ENCODE data around the gene PRKCD.

PRKCD gene

GRCh38 chr3:53221345-53221744 is 60.3 kb downstream of the PRKCD start:
- DNase-seq: no peak

GRCh38 chr3:53221827-53222182 is 60.8 kb downstream of the PRKCD start:
- DNase-seq: no peak

DNA sequence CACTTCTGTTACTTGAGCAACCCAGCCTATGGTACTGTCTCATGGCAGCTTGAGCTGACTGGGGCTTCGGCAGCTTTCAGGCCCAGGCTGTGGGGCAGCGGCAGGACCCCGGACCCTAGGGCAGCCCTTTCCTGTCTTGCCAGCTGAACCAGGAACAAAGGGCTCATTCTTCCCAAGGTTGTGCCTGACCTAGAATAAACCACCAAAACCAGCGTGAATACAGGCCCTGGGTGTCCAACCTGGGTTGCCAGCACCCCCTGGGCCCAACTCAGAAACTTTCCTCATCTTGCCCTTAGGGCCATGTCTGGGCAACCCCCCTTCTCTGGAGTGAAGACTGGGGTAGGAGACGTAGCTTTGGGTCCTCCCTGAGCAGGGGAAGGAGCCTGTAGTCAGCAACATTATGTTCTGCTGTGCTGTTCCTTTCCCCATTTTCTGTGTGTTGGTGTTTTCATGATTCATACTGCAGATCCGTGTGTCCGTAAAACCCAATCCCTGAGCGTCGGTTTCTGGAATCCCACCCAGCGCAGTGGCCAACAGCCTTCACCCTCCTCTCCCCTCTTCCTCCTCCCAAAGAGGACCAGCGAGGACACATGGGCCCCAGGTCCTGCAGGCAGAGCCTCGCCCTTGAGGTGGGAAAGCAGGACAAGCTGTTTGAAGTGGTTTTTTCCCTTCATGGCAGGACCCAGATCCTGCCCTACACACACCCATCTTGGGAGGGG is 61.3 kb downstream of the PRKCD start:
- DNase-seq: no peak

DNA sequence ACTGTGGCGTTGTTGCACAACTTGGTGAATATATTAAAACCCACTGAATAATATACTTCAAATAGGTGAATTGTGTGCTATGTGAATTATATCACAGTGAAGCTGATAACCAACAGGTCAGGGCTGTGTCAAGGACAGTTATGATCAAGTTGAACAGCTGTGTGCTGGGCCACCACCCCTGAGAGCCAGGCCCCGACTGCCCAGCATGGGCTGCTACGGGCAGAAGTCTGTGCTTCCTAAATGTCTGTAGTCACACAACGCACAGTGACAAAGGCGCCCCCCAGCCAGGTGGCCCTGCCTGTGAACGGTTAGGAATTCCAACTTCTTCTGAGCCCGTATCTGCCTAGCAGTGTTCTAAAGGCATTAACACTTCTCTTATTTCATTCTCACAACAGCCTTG is 62.0 kb downstream of the PRKCD start:
- DNase-seq: no peak

- no peak for DNase-seq
These were observed 62.5 kb downstream of the PRKCD start for GRCh38 chr3:53223541-53223966.

DNA sequence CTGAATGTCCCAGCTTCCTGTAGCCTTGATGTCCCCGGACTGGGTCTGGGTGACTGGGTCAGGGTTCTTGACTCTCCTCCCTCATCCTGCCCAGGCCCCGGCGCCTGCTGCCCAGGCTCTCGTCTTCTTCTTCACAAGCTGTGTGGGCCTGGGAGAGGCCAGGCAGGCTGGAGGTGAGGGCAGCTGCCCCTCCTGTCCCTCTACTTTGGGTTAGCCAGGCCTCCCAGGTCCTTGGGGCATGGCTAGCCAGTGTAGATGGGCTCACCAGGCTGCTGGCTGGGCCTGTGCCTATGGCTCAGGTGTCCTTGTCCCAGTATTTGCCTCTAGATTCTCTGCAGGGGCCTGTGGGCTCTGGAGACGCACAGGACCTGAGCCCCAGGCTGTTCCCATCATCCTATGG is 63.0 kb downstream of the PRKCD start:
- no peak for DNase-seq

DNA sequence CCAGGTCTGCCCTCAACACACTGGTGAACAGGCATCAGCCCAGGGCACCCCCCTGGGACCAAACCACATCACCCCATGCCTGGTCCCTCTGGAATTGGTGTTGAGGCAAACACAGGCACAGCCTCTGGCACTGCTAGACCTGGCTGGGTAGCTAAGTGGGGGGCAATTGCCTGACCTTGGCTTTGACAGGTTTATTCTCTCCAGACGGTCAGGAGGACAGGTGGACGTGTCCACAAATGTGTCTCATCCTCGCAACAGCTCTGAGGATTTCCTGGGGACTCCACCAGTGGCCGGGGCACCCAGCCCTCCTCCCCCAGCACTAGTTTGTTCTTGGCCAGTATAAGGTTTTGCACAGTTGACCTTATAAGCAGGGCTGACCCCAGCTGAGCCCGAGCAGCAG is 63.5 kb downstream of the PRKCD start:
- no peak for DNase-seq

GRCh38 chr3:53225181-53225580 is 64.2 kb downstream of the PRKCD start:
- DNase-seq: no peak

GRCh38 chr3:53225651-53226050 is 64.6 kb downstream of the PRKCD start:
- no peak for DNase-seq

DNA sequence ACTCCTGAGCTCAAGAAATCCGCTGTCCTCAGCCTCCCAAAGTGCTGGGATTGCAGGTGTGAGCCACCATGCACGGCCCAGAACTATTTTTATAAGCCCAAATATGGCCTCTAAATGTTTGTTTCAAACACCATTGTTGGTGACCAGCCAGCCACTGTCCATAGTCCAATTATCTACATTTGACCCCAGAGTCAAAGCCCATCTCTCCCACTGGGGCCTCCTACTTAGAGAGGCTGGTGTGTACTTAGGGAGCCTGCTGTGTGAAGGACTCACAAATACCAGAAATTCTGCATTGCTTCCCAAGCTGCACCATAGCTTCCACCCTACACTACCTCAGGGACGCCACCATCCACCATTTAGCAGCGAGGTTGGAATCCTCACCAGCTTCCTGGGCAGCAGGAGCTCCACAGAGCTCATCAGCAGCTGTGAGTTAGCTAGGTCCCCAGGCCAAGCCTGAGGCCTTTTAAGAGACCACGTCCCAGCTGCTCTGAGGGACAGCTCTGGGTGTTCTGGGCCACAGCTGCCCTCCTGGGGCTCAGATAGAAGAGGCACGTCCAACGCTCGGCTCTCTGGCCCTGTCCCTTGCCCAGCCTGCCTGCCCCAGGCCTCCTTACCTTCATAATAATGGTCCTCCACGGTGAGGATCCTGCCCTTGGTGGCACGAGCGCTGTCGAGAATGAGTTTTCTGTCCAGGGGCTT is 65.3 kb downstream of the PRKCD start:
- no peak for DNase-seq

- DNase-seq: no peak
These were observed 65.9 kb downstream of the PRKCD start for GRCh38 chr3:53226841-53227407.

DNA sequence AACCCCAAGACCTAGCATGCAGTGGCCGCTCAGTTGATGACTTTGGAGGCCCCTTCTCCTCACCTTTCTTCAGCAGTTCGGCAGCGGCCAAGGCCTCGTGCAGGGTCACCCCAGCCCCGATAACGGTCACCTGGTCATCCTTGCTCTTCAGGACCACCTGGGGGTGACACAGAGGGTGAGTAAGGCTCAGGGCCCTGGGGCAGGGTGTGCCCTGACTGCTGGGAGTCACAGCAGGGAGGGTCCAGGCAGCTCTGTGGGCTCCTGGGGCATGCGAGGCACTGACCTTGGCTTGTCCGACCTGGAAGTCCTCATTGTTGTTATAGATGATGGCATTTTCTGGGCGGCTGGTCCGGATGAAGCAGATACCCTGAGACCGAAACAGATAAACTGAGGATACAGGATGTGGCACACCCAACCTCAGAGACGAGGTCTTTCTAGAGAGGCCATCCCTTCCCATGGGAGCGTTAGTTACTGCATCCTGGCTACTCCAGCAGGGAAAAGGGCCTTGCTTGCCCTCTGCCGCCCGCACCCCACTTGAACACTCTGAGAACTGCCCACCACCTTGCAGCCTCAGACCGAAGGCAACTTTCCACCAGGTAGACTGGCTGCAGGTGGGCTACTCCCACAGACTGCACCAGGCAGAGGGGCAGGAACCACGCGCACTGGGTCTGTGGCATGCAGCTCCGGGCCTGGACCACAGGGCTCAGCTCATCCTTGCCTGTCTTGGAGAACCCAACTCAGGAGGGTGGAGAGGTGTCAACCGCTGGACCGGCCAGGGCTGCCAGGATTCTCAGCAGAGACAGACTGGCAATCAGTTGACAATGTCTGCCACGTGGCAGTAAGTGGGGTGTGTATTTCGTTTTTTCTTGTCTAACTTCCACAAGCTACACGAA is 67.2 kb downstream of the PRKCD start:
- no peak for DNase-seq

DNA sequence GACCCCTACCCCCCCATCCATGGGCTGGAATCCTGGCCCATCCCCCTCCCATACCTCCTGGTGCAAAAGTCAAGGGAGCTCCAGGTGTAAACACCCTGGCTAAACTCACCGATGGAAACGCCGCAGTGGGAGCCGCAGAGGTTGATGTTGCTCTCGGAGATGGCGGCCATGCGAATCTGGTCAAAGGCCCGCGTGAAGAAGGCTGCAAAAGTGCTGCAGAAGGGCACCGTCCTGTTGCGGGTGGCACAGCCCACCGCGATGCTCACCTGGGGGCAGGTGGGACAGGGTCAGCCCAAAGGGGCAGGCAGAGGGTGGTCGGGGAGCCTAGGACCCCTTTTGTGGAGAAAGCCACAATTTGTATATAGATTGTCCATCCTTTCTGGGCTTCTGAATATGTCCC is 68.2 kb downstream of the PRKCD start:
- DNase-seq: no peak

- no peak for DNase-seq
These were observed 68.6 kb downstream of the PRKCD start for GRCh38 chr3:53229606-53230005.

DNA sequence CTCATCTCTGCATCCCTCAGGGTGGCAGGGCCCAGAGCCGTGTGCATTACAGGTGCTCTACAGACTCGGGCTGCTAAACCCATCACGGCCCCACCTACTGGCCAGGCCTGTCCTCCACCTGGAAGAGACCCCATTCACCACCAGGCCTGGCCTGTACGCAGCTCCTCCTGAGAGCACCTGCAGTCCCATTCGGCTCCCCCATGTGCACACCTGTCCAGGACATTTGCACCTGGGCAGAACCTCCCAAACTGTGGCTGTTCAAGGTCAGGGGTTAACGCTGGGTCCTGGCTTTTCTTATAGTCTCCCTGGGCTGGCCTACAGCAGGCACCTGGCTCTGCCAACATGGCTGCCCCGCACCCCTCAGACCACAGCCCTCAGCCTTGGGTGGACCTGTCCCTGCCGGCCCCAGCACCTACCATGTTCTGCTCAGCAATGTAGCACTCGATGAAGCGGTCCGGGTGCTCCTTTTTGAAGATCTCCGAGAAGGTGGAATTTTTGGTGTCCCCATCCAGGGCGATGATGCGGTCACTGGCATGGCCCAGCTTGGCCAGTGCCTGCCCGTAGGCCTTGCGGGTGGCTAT is 69.1 kb downstream of the PRKCD start:
- DNase-seq: no peak

GRCh38 chr3:53230789-53231188 is 69.8 kb downstream of the PRKCD start:
- DNase-seq: no peak

GRCh38 chr3:53231532-53232511 is 70.8 kb downstream of the PRKCD start:
- no peak for DNase-seq

DNA sequence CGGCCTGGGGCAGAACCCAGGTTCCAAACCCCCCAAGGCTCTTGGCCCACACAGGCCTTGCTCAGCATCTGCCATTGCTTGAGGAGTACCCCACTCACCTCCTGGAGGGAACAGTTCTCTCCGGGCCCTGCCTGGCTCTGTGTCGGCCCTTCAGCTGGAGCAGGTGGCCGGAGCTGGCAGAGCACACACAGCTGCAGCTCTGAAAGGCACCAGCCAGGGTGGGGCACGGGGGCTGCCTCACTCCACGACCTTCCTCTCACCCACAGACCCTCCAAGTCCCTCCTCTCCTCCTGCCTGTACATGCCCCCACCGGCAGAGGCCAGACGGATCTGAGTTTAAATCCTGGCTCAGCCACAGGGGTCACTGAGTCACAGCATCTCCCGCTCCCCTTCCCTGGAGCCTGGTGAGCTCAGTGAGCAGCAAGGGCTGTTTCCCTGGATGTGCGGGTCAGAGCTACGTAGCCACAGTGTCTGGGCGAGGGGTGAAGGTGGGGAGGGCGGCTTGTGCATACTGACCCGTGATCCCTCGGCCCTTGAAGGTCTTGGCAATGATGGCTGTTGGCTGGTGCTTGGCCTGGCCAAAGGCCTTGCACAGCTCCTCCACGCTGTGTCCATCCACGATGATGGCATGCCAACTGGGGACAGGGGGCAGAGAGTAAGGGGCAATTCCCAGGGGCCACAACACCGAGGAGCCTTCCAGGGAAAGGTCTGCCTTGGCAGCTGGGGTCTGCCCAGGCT is 71.8 kb downstream of the PRKCD start:
- DNase-seq: no peak

- DNase-seq: no peak
These were observed 73.3 kb downstream of the PRKCD start for GRCh38 chr3:53234130-53234840.

DNA sequence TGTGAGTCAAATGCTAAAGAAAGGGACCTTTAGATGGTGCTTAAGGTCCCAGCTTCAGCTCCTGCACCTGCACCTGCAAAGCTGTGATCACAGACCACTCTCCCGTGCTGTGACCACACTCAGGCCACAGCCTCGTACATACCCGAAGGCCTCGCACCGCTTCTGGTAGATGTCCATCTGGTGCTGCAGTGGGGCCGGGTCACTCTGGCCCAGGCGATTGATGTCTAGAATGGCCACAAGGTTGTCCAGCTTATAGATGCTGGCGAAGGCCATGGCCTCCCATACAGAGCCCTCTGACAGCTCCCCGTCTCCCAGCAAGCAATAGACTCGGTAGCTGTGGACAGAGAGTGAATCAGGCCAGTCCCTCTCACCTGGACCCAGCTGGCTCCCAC is 73.8 kb downstream of the PRKCD start:
- DNase-seq: no peak
